NCI-H2107 treated with DMSO at 0.1 percent for 48 hours (cell line): ENCODE results near the gene WWC2.

Experiments
- DNase-seq: peaks from one replicate; lab custom pipeline; 2025; ENCODE audit not compliant: unreplicated experiment; lab: John Stamatoyannopoulos, UW

WWC2 gene

GRCh38 chr4:183326853-183327252 is 227.8 kb downstream of the WWC2 start:
- DNase-seq, result no peak

- DNase-seq, result no peak
These were observed 228.8 kb downstream of the WWC2 start for GRCh38 chr4:183327827-183328226.

- no peak for DNase-seq
These were observed 229.8 kb downstream of the WWC2 start for GRCh38 chr4:183328832-183329231.

GRCh38 chr4:183329244-183329643 is 230.2 kb downstream of the WWC2 start:
- no peak for DNase-seq

- no peak for DNase-seq
These were observed 231.1 kb downstream of the WWC2 start for GRCh38 chr4:183329954-183330742.

- no peak for DNase-seq
These were observed 231.8 kb downstream of the WWC2 start for GRCh38 chr4:183330841-183331240.

- no peak for DNase-seq
These were observed 233.4 kb downstream of the WWC2 start for GRCh38 chr4:183332447-183332846.

- DNase-seq, result no peak
These were observed 234.1 kb downstream of the WWC2 start for GRCh38 chr4:183333202-183333601.

- no peak for DNase-seq
These were observed 234.9 kb downstream of the WWC2 start for GRCh38 chr4:183333983-183334382.

- DNase-seq, result no peak
These were observed 236.4 kb downstream of the WWC2 start for GRCh38 chr4:183335369-183335940.

GRCh38 chr4:183337349-183337748 is 238.3 kb downstream of the WWC2 start:
- DNase-seq, result no peak

- no peak for DNase-seq
These were observed 238.8 kb downstream of the WWC2 start for GRCh38 chr4:183337833-183338232.

- DNase-seq, result no peak
These were observed 243.8 kb downstream of the WWC2 start for GRCh38 chr4:183342541-183343533.

GRCh38 chr4:183343730-183344129 is 244.7 kb downstream of the WWC2 start:
- DNase-seq, result no peak

GRCh38 chr4:183344523-183345255 is 245.6 kb downstream of the WWC2 start:
- DNase-seq, result no peak

- no peak for DNase-seq
These were observed 246.2 kb downstream of the WWC2 start for GRCh38 chr4:183345261-183345660.

- no peak for DNase-seq
These were observed 248.1 kb downstream of the WWC2 start for GRCh38 chr4:183347146-183347545.

GRCh38 chr4:183347566-183347965 is 248.5 kb downstream of the WWC2 start:
- no peak for DNase-seq

- no peak for DNase-seq
These were observed 249.1 kb downstream of the WWC2 start for GRCh38 chr4:183348136-183348535.

- no peak for DNase-seq
These were observed 249.9 kb downstream of the WWC2 start for GRCh38 chr4:183348706-183349659.
